ENCODE measurements around the gene TYR.
"Not testable (repeated sequence)": the region's sequence is repeated elsewhere in the genome, so short reads cannot be mapped to it uniquely, and the experiment has no call there.

DNA sequence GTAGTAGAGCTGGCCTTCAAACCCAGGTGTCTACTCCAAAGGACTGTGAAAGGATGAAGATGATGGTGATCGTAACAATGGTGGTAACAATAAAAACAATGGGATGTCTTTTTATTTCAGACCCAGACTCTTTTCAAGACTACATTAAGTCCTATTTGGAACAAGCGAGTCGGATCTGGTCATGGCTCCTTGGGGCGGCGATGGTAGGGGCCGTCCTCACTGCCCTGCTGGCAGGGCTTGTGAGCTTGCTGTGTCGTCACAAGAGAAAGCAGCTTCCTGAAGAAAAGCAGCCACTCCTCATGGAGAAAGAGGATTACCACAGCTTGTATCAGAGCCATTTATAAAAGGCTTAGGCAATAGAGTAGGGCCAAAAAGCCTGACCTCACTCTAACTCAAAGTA is 117.3 kb downstream of the TYR start:
- TF ChIP-seq, protein P1, sequence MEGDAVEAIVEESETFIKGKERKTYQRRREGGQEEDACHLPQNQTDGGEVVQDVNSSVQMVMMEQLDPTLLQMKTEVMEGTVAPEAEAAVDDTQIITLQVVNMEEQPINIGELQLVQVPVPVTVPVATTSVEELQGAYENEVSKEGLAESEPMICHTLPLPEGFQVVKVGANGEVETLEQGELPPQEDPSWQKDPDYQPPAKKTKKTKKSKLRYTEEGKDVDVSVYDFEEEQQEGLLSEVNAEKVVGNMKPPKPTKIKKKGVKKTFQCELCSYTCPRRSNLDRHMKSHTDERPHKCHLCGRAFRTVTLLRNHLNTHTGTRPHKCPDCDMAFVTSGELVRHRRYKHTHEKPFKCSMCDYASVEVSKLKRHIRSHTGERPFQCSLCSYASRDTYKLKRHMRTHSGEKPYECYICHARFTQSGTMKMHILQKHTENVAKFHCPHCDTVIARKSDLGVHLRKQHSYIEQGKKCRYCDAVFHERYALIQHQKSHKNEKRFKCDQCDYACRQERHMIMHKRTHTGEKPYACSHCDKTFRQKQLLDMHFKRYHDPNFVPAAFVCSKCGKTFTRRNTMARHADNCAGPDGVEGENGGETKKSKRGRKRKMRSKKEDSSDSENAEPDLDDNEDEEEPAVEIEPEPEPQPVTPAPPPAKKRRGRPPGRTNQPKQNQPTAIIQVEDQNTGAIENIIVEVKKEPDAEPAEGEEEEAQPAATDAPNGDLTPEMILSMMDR (IDR thresholded peaks at IDR 0.05 in 4 of 5, conservative IDR thresholded peaks at IDR 0.05 in 1 of 5) = not testable (repeated sequence)
- TF ChIP-seq POLR2A (IDR thresholded peaks at IDR 0.05) = not testable (repeated sequence)
